Ramos (cell line): ENCODE measurements around the gene PPP1R3G.

ENCODE experiments used
- in situ Hi-C: fragments of 300-500 bp; cut with MboI; formaldehyde crosslinking; loops from one replicate; pipeline ENCODE4 v1.14.3; 2022; ENCODE audit warnings: low sequenced_read_pairs; ENCODE audit not compliant: unreplicated experiment

Gene PPP1R3G

DNA sequence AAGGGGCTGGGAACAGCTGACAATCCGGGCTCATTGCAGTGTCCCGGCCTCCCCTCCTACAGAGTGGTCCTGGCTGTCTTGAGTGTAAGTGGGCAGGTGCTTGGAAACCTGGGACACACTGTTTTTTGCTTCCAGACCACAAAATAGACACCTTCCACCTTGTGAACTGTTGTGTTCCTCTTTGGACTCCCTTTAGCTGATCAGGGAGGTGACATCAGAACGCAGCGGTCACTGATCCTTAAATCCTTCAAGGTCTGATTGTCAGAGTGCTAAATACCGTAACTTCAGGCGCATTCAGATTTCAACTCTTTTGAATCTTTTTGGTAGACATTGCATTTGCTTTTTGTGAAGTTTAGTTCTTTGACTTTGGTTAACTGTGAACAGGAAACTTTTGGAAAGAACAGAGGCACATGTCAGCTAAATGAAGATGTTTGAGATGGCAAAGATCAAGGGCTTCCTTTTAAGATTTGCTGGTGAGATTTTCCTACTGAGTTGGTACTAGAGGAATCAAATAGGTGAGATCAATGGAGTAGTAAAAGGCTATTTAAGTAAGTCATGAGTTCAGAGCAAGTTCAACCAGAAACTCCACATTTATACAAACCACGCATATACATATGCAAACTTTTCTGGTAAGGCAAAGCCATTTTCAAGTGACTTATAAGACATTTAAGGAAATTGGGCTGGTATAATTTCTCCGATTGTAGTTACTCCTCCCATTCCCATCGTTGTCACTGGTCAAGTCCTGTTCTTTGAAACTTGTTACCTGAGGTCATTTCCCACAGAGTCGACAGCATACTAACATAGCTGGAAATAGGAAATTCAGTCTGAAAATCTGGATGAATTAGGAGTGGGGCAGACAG lies 6.3 kb downstream of the PPP1R3G start:
- in situ Hi-C loops, result no loop called here

GRCh38 chr6:5093231-5094015 lies 8.3 kb downstream of the PPP1R3G start:
- in situ Hi-C loops, result no loop called here

- in situ Hi-C loops, result no loop called here
These were observed 9.2 kb downstream of the PPP1R3G start for GRCh38 chr6:5094327-5094726.

GRCh38 chr6:5095236-5095635 lies 10.1 kb downstream of the PPP1R3G start:
- in situ Hi-C loops, result no loop called here

DNA sequence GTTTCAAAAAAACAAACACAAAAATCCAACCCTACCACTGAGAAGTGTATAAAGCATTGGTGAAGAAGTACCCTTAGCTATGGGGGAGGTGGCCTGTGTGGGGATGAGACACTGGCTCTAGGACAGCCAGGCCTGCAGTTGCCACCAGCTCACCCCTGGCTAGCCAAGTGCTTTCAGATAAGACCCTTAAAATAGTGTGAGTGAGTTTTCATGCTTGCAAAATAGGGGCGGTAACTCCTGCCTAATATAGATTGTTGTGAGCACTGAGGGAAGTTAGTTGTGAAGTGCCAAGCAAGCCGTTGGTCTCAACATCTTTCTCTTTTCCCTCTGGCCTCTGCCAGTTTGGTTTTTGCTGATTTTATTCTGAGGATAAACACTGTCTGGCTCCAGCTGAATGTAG lies 11.3 kb downstream of the PPP1R3G start:
- in situ Hi-C loops, result no loop called here

DNA sequence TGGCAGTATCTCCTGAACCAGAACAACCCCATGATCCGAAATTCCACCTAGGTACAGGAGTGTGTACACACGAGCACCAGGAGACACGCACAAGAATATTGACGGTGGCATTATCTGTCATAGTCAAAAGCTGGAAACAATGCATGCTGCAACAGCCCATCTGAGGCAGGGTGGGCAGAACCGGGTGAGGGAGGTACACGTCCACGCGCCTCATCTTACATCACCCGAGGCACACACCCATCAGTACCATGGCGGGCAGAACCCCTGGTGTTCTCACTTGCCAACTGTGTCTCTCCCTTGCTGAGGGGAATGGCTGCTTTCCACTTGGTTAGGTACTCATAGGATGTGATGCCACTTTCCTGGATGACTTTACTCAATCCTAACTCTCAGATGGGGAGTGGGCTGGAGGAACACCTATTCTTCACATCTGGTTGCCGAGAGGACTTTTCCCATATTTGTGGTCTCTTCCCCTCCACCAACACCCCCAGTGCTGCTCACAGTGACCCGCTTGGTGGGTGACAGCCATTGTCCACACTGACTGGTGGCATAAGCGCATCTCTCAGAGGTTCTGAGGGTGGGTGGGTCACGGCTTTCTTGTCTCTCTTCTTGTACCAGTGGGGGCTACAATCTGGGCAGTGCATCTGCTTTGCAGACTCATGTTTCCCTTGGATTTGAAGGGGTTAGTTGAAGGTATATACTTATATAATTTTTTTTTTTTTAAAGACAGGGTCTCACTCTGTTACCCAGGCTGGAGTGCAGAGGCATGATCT lies 13.5 kb downstream of the PPP1R3G start:
- in situ Hi-C loops, result no loop called here

DNA sequence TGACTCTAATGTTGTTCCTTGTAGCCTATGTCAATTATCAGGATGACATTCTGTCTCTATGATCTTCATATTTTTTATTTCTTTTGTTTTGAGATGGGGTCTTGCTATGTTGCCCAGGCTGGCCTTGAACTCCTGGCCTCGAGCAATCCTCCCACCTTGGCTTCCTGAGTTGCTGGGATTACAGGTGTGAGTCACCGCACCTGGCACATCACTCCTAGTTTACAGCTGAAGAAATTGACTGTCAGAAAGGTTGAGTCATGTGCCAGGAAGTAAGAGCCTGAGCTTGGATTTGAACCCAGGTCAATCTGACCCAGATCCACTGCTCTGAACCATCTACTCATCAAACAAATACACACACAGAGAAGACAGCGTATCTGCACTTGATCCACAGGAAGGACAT lies 14.4 kb downstream of the PPP1R3G start:
- in situ Hi-C loops, result no loop called here

DNA sequence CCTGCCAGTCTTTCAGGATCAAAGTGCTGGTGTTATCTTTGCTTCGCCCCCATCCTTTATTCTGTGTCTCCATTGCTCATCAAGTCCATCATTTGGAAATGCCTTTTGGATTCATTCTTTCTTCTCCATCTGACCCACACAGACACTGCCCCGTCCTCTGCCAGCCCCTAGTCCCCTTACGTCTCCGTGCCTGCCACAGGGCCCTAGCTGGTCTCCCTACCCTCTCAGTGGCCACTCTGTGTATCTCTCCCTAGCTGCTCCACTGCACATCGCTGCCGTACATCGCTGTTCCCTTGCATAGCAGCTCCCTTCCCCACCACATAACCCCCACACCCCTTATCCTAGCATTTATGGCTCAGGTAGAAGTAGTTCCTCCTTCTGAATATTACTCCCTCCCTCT lies 15.7 kb downstream of the PPP1R3G start:
- in situ Hi-C loops, result no loop called here

DNA sequence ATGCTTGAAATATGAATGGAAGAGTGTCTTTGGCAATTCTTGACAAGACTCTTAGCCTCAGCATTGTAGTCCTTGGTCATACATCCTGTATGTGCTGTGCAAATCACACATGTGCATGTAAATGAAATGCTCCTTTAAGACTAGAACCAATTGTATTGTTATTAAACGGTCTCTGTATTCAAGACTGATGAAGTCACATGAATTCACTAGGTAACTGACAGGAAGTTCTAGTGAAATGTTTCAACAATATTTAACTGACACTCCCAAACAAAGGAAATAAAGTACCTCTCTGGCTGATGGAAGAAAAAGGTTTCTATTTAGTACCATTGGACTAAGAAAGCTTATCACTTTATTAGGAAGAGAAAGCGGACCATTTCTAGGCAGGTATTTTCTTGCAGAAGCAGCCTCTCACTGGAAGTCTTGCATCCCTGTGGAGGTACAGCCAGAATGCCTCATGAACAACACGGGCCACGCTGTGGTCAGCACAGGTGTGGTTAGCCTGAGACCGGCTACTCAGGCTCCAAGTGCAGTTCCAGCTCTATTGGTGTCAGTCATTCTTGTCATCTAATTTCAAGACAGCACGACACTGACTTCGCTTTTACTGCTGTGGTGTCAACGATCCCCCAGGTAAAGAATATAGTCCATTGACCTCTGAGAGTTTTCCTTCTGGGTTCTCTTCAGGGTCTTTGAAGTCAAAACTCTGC lies 17.3 kb downstream of the PPP1R3G start:
- in situ Hi-C loops, result no loop called here

DNA sequence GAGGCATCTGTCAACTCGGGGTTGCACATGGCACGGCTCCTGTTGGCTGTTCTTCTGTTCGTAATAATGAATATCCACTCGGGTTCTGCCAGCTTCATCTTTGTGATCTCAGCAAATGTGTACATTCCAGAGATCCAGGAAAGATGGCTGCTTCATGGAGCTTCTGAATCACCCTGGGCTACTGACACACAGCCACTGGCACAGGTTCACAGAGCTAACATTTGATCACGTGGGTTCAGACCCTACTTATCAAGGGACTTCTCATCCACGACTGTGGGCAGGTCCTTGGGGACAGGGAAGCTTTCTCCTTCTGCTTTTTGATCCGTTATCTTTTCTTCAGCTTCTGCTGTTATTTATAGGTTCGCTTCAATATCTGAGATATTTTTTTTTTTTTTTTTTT lies 18.1 kb downstream of the PPP1R3G start:
- in situ Hi-C loops, result no loop called here

DNA sequence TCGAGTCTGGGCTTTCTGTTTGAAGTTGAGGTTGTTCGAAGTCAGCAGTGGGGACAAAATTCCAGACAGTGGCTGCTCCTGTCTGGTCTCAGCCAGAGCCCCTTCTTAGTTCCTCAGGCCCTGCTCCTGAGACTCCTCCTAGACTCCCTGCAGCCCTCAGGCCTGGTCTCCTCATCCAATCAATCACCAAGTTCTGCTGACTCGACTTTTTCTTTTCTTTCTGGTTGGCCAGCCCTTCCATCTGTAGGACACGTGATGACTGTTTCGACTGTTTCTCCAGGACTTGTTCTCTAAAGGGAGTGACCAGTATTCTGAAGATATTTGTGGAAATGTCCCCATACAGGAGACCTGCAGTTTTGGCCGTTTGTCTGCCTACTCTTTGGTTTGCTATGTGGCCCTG lies 19.5 kb downstream of the PPP1R3G start:
- in situ Hi-C loops, result no loop called here

GRCh38 chr6:5105146-5105545 lies 20.0 kb downstream of the PPP1R3G start:
- in situ Hi-C loops, result no loop called here

DNA sequence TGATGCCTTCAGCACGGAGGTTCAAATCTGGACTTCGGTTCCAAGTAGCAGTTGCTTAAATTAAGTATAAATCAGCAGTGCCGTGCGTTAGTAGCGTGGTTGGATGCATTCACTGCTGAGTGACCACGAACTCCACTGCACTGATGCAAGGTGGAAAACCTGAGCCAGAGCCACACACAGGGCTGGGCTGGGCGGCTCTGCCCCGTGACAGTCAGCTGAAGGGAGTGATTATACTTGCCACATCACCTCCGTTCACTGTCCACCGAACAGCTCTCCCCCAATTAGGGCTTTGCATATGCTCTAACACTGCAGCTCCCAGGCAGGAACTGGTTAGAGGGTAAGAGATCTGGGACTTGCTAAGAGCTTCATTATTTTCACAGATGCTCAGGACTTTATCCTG lies 22.2 kb downstream of the PPP1R3G start:
- in situ Hi-C loops, result no loop called here

DNA sequence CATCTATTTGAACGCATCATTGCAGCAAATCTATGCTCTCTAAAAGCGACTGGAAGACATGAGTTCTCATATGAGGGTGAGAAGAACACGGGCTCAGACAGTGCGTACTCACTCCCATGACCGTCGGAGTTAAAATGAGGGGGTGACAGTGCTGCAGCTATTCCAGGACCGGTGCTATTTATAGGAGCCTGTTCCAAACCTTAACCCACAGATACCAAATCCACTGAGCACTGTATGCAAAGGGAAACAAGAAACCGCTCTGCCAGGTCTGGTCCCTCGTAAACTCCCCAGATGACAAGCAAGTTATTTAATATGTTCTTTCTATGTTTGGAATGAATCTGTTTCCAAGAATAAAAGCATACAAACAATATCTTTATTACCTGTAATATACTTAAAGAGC lies 22.9 kb downstream of the PPP1R3G start:
- in situ Hi-C loops, result no loop called here

- in situ Hi-C loops, result no loop called here
These were observed 23.5 kb downstream of the PPP1R3G start for GRCh38 chr6:5108536-5109150.

DNA sequence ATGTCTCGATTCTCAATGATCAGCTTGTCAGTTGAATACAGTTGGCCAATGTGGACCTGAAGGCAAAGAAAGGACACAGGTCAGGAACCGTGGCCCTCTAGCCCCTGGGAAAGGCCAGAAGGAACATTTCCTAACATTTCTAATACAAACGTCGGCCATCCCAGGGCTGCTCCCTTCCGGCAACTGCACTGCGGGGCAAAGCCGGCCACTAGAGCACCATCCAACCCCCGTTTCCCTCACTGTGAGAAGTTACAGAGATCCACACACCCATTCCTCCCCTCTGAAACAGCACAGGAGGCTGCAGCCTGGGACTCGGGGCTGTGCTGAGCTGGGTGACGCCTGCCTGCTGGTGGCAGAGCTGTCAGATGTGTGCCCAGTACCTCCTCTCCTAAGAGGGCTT lies 24.3 kb downstream of the PPP1R3G start:
- in situ Hi-C loops, result no loop called here

- in situ Hi-C loops, result no loop called here
These were observed 25.1 kb downstream of the PPP1R3G start for GRCh38 chr6:5110246-5110645.

GRCh38 chr6:5111626-5112025 lies 26.5 kb downstream of the PPP1R3G start:
- in situ Hi-C loops, result no loop called here

- in situ Hi-C loops, result no loop called here
These were observed 27.1 kb downstream of the PPP1R3G start for GRCh38 chr6:5112066-5112799.
